Breast epithelium (tissue), 4 donors: Measurements from ENCODE around the gene WWP2. TPM values are rescaled to one million over a fixed set of nuclear protein-coding genes. Genes with fewer than 3 reads are reported as not detected.
"Not testable (repeated sequence)": the region's sequence is repeated elsewhere in the genome, so short reads cannot be mapped to it uniquely, and the experiment has no call there.

Experiments used
- DNase-seq, 2 donors: peaks; one replicate each; pipeline ENCODE4 v3.0.0-alpha.2; 2019; ENCODE audit warnings: low spot score in 2 of 2
- H3K27ac ChIP-seq, 2 donors: fragments of 200-600 bp; sonication (generic) in 1 of 2; one replicate each; pipeline ENCODE4 v1.5.1; 2016 to 2019; ENCODE audit warnings: mild to moderate bottlenecking in 1 of 2
- H3K27me3 ChIP-seq, 2 donors: fragments of 200-600 bp; sonication (generic) in 1 of 2; one replicate each; pipeline versions ENCODE4 v1.5.1 to v1.6.0; 2017 to 2019; ENCODE audit warnings: control low read depth in 1 of 2, mild to moderate bottlenecking in 1 of 2
- H3K36me3 ChIP-seq: fragments of 200-600 bp; one replicate; pipeline ENCODE4 v1.5.1; 2019
- H3K4me1 ChIP-seq, 2 donors: fragments of 200-600 bp; sonication (generic); one replicate each; pipeline ENCODE4 v1.5.1; 2016 to 2019; ENCODE audit warnings: control low read depth in 1 of 2
- H3K4me3 ChIP-seq, 3 donors: fragments of 200-600 bp; sonication (generic); 1 replicate in 2 of 3; 2 replicates in 1 of 3; pipeline ENCODE4 v1.5.1; 2016 to 2019; ENCODE audit warnings: mild to moderate bottlenecking in 3 of 3, moderate library complexity in 2 of 3
- H3K9me3 ChIP-seq, 2 donors: fragments of 200-600 bp; sonication (generic) in 1 of 2; one replicate each; pipeline ENCODE4 v1.5.1; 2016 to 2019; ENCODE audit warnings: control low read depth in 1 of 2
- CTCF ChIP-seq, 3 donors: fragments of 450-650 bp; IDR thresholded peaks; one replicate each; pipeline ENCODE4 v1.5.1; 2016 to 2017; ENCODE audit warnings: antibody characterized with exemption in 3 of 3, mild to moderate bottlenecking in 3 of 3, moderate library complexity in 3 of 3
- POLR2A ChIP-seq: fragments of 450-650 bp; IDR thresholded peaks from one replicate; pipeline ENCODE4 v1.6.1; 2016; ENCODE audit warnings: antibody characterized with exemption, mild to moderate bottlenecking, moderate library complexity
- POLR2AphosphoS5 ChIP-seq, 3 donors: sonication (generic); formaldehyde crosslinking; IDR thresholded peaks; one replicate each; pipeline ENCODE4 v1.6.1; 2017; ENCODE audit warnings: antibody characterized with exemption in 3 of 3
- intact Hi-C: fragments of 100-400 bp; cut with DNase I; formaldehyde crosslinking; loops from one replicate; pipeline ENCODE4 v1.15.1; 2023; ENCODE audit warnings: low total_unique reads
- total RNA-seq, 3 donors: library from RNA; depleted of rRNA; stranded (reverse); fragments of >200 nt; gene quantifications; one replicate each; pipeline ENCODE4 v1.1.0, GENCODE V29; 2016

Gene WWP2
- total RNA-seq, 3 donors from 2014 or later = 34.1 to 46.5 (median 34.7) TPM

- Histone ChIP-seq H3K4me1 (no peaks in the 10 kb centered on the region), H3K9me3 (no peaks in the 10 kb centered on the region), H3K27me3 (no peaks in the 10 kb centered on the region), H3K36me3 (no peaks in the 10 kb centered on the region), H3K4me3 (no peak overlapping the region), H3K27ac (no peak overlapping the region)
- no peak for DNase-seq
- TF ChIP-seq POLR2AphosphoS5 (IDR thresholded peaks at IDR 0.05) (no peak), POLR2A (no peak), CTCF (IDR thresholded peaks at IDR 0.05) (no peak)
- intact Hi-C loops = no loop called here
Observed at GRCh38 chr16:69847643-69848042, 85.5 kb downstream of the WWP2 start.

GRCh38 chr16:69848637-69849545, 86.8 kb downstream of the WWP2 start:
- Histone ChIP-seq H3K9me3 (no peaks in the 10 kb centered on the region), H3K36me3 (no peaks in the 10 kb centered on the region), H3K27ac (peak overlapping the region; percentile 49 to 74), H3K27me3 (no peaks in the 10 kb centered on the region), H3K4me3 (peak overlapping the region in 1 of 3 donors; percentile 2), H3K4me1 (no peaks in the 10 kb centered on the region)
- TF ChIP-seq CTCF (IDR thresholded peaks at IDR 0.05) (no peak), POLR2AphosphoS5 (IDR thresholded peaks at IDR 0.05) (peak in 2 of 3 donors; percentile 22 to 45)
- peak; percentile 70 to 83 for DNase-seq
- intact Hi-C loops = no loop called here

- Histone ChIP-seq H3K36me3 (no peaks in the 10 kb centered on the region), H3K9me3 (no peaks in the 10 kb centered on the region), H3K4me1 (no peaks in the 10 kb centered on the region), H3K27ac (no peak overlapping the region), H3K4me3 (no peak overlapping the region), H3K27me3 (no peaks in the 10 kb centered on the region)
- TF ChIP-seq POLR2A (no peak), CTCF (IDR thresholded peaks at IDR 0.05) (no peak), POLR2AphosphoS5 (IDR thresholded peaks at IDR 0.05) (no peak)
- DNase-seq = no peak
- intact Hi-C loops = no loop called here
Observed at GRCh38 chr16:69851491-69852240, 89.5 kb downstream of the WWP2 start.

- Histone ChIP-seq H3K36me3 (no peaks in the 10 kb centered on the region), H3K9me3 (no peaks in the 10 kb centered on the region), H3K4me3 (no peak overlapping the region), H3K27me3 (no peaks in the 10 kb centered on the region), H3K4me1 (no peaks in the 10 kb centered on the region), H3K27ac (no peak overlapping the region)
- intact Hi-C loops = no loop called here
- TF ChIP-seq CTCF (IDR thresholded peaks at IDR 0.05) = no peak
- no peak for TF ChIP-seq POLR2A
- TF ChIP-seq POLR2AphosphoS5 (IDR thresholded peaks at IDR 0.05) = no peak
- no peak for DNase-seq
Observed at GRCh38 chr16:69852815-69853214, 90.7 kb downstream of the WWP2 start.

- TF ChIP-seq POLR2A = no peak
- no peak for TF ChIP-seq CTCF (IDR thresholded peaks at IDR 0.05)
- no peak for TF ChIP-seq POLR2AphosphoS5 (IDR thresholded peaks at IDR 0.05)
- Histone ChIP-seq H3K27me3 (no peaks in the 10 kb centered on the region), H3K9me3 (no peaks in the 10 kb centered on the region), H3K4me1 (no peaks in the 10 kb centered on the region), H3K4me3 (no peak overlapping the region), H3K36me3 (no peaks in the 10 kb centered on the region), H3K27ac (no peak overlapping the region)
- DNase-seq = no peak
- intact Hi-C loops = no loop called here
Observed at GRCh38 chr16:69853481-69853880, 91.3 kb downstream of the WWP2 start.

GRCh38 chr16:69854776-69855175, 92.6 kb downstream of the WWP2 start:
- intact Hi-C loops, H3K36me3 ChIP-seq, H3K9me3 ChIP-seq, H3K27ac ChIP-seq, H3K4me3 ChIP-seq, H3K27me3 ChIP-seq, DNase-seq, H3K4me1 ChIP-seq: not testable (repeated sequence)
